Effector memory CD4-positive, alpha-beta T cell (primary cell): ENCODE measurements around the gene CLOCK.
"Not testable (repeated sequence)": the region's sequence is repeated elsewhere in the genome, so short reads cannot be mapped to it uniquely, and the experiment has no call there.

Experiments
- DNase-seq, 3 donors: peaks; one replicate each; pipeline ENCODE4 v3.0.0-alpha.2; 2020
- H3K27ac ChIP-seq: 2 replicates; pipeline ENCODE4 v1.7.0; 2013; ENCODE audit warnings: mild to moderate bottlenecking, low read length, moderate library complexity; ENCODE audit not compliant: insufficient read depth, poor library complexity, severe bottlenecking
- H3K27me3 ChIP-seq: replicated peaks from 2 replicates; pipeline ENCODE4 v1.7.0; 2013; ENCODE audit warnings: mild to moderate bottlenecking, low read length; ENCODE audit not compliant: insufficient read depth, control insufficient read depth, poor library complexity, severe bottlenecking
- H3K36me3 ChIP-seq: 2 replicates; pipeline ENCODE4 v1.7.0; 2013; ENCODE audit warnings: mild to moderate bottlenecking, low read length, moderate library complexity; ENCODE audit not compliant: control insufficient read depth, insufficient read depth
- H3K4me1 ChIP-seq: 2 replicates; pipeline ENCODE4 v1.7.0; 2013; ENCODE audit warnings: low read length, mild to moderate bottlenecking; ENCODE audit not compliant: control insufficient read depth, insufficient read depth, poor library complexity, severe bottlenecking
- H3K4me3 ChIP-seq: 2 replicates; pipeline ENCODE4 v1.7.0; 2013; ENCODE audit warnings: low read length, low read depth, mild to moderate bottlenecking; ENCODE audit not compliant: insufficient read depth, poor library complexity, severe bottlenecking
- H3K9me3 ChIP-seq: 2 replicates; pipeline ENCODE4 v1.7.0; 2013; ENCODE audit warnings: mild to moderate bottlenecking, low read length, moderate library complexity; ENCODE audit not compliant: control insufficient read depth

CLOCK gene

DNA sequence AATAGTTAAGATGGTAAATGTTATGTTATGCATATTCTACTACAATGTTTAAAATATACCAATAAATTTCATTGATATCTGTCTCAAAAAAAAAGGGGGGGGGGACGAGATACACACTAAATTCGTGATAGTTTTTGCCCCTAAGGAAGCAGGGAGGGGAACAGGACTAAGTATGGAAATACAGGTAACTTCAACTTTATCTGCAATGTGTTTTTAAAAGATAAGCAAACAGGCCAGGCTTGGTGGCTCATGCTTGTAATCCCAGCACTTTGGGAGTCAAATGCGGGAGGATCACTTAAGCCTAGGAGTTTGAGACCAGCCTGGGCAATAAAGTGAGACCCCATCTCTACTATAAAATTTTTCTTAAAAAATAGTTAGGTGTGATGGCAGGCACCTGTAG, 13.4 kb upstream of the CLOCK start:
- no peak for DNase-seq
- Histone ChIP-seq H3K4me3 (no peak overlapping the region), H3K27ac (no peak overlapping the region), H3K9me3 (no peaks in the 10 kb centered on the region), H3K36me3 (no peaks in the 10 kb centered on the region), H3K27me3 (no peaks in the 10 kb centered on the region), H3K4me1 (no peaks in the 10 kb centered on the region)

- no peaks in the 10 kb centered on the region for H3K27me3 ChIP-seq
- H3K4me1 ChIP-seq, result no peaks in the 10 kb centered on the region
- DNase-seq, result no peak
- no peaks in the 10 kb centered on the region for H3K36me3 ChIP-seq
- H3K4me3 ChIP-seq, result no peak overlapping the region
- no peaks in the 10 kb centered on the region for H3K9me3 ChIP-seq
- H3K27ac ChIP-seq, result no peak overlapping the region
These were observed 7.8 kb upstream of the CLOCK start for GRCh38 chr4:55554453-55555030.

- no peaks in the 10 kb centered on the region for H3K9me3 ChIP-seq
- no peaks in the 10 kb centered on the region for H3K36me3 ChIP-seq
- no peak overlapping the region for H3K4me3 ChIP-seq
- no peak for DNase-seq
- H3K27ac ChIP-seq, result no peak overlapping the region
- H3K4me1 ChIP-seq, result no peaks in the 10 kb centered on the region
- no peaks in the 10 kb centered on the region for H3K27me3 ChIP-seq
These were observed 6.9 kb upstream of the CLOCK start for GRCh38 chr4:55553441-55554201.

- H3K4me3 ChIP-seq, H3K36me3 ChIP-seq, DNase-seq, H3K27ac ChIP-seq, H3K9me3 ChIP-seq, H3K27me3 ChIP-seq, H3K4me1 ChIP-seq: not testable (repeated sequence)
These were observed 5.3 kb upstream of the CLOCK start for GRCh38 chr4:55551964-55552363.

DNA sequence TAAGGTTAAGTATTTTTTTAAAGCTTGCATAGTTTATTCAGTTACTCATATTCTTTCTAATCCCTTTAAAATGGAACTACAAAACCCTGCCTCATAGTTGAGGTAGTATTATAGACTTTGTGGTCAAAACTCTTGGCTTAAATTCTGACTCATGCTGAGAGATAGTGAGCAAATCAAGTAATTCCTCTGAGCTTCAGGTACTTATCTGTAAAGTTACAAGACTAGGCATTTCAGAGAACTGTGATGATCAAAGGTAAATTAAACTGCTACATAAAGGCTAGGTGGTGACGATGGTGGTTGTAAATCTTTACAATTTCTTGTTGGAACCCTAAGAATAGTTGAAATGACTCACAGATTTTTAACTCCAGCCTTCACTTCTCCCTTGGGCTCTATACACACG, 3.2 kb upstream of the CLOCK start:
- no peak overlapping the region for H3K27ac ChIP-seq
- peaks cover 5% of the 10 kb centered on the region for H3K4me1 ChIP-seq
- H3K4me3 ChIP-seq, result no peak overlapping the region
- H3K9me3 ChIP-seq, result no peaks in the 10 kb centered on the region
- H3K36me3 ChIP-seq, result no peaks in the 10 kb centered on the region
- no peaks in the 10 kb centered on the region for H3K27me3 ChIP-seq
- no peak for DNase-seq

DNA sequence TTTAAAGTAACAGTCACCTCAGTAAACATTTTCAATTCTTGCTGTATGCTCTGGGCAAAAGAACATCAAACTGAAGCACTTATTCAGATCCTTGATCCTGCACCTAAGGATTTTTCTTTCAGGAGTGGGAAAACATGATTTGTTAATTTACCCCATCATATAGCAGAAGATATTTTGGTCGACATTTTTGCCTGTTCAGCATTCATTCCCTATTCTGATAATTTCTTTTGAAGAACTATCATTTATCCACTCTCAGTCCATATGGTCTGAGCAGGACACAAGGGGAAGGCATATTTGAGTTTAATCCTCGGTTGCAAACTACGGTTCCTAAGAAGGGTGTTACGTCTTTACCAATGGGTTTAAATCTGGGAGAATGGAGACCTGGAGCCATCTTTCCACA, 1.2 kb upstream of the CLOCK start:
- H3K4me3 ChIP-seq, result no peak overlapping the region
- H3K27ac ChIP-seq, result no peak overlapping the region
- no peaks in the 10 kb centered on the region for H3K27me3 ChIP-seq
- no peaks in the 10 kb centered on the region for H3K36me3 ChIP-seq
- no peak for DNase-seq
- peaks cover 10% of the 10 kb centered on the region for H3K4me1 ChIP-seq
- no peaks in the 10 kb centered on the region for H3K9me3 ChIP-seq

- no peaks in the 10 kb centered on the region for H3K36me3 ChIP-seq
- peaks cover 10% of the 10 kb centered on the region for H3K4me1 ChIP-seq
- H3K9me3 ChIP-seq, result no peaks in the 10 kb centered on the region
- DNase-seq, result no peak
- peak overlapping the region; percentile 90 for H3K4me3 ChIP-seq
- peak overlapping the region; percentile 85 for H3K27ac ChIP-seq
- H3K27me3 ChIP-seq, result no peaks in the 10 kb centered on the region
These were observed 709 bp upstream of the CLOCK start for GRCh38 chr4:55547466-55547770.

DNA sequence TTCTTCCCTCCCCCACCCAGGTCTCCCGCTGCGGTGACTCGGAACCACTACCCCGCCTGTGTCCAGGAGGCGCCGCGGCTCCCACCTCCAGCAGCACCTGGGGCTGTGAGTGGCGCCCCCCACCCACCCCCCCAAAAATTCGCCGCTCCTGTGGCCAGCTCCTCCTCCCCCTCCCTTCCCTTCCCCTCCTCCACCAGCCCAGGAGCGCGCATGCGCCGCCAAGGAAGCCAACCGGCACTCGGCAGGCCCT, 278 bp downstream of the CLOCK start:
- no peak for DNase-seq
- H3K4me3 ChIP-seq, result peak overlapping the region; percentile 90
- H3K27me3 ChIP-seq, result no peaks in the 10 kb centered on the region
- peaks cover 10% of the 10 kb centered on the region for H3K4me1 ChIP-seq
- H3K27ac ChIP-seq, result peak overlapping the region; percentile 85
- no peaks in the 10 kb centered on the region for H3K36me3 ChIP-seq
- H3K9me3 ChIP-seq, result no peaks in the 10 kb centered on the region

GRCh38 chr4:55545641-55546505, 836 bp downstream of the CLOCK start:
- Histone ChIP-seq H3K36me3 (no peaks in the 10 kb centered on the region), H3K27me3 (no peaks in the 10 kb centered on the region), H3K27ac (peak overlapping the region; percentile 85), H3K4me3 (peak overlapping the region; percentile 90), H3K4me1 (peaks cover 10% of the 10 kb centered on the region), H3K9me3 (no peaks in the 10 kb centered on the region)
- peak; percentile 59 to 67 (median 62) for DNase-seq

DNA sequence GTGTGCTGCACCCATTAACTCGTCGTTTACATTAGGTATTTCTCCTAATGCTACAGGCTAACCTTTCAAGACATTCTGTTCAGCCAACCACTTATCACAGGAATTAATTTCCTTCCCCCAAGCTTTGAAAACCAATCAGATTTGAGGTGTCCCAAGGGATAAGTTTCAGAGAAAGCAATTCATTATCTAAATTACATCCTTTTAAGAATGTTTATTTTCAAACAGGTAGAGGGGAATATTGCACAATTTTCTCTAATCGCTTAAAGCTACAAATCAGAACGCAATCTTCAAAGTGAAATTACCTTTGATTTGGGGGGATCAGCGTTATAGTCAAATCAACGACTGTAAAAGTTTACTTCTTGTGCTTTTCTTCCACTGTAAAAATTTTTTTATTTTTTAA, 1.6 kb downstream of the CLOCK start:
- no peaks in the 10 kb centered on the region for H3K27me3 ChIP-seq
- DNase-seq, result no peak
- H3K4me3 ChIP-seq, result peak overlapping the region; percentile 90
- no peaks in the 10 kb centered on the region for H3K9me3 ChIP-seq
- H3K4me1 ChIP-seq, result peaks cover 10% of the 10 kb centered on the region
- no peaks in the 10 kb centered on the region for H3K36me3 ChIP-seq
- H3K27ac ChIP-seq, result peak overlapping the region; percentile 85
